Measurements from ENCODE around the gene OVCH1.
"Not testable (repeated sequence)": the region's sequence is repeated elsewhere in the genome, so short reads cannot be mapped to it uniquely, and the experiment has no call there.

OVCH1 gene

DNA sequence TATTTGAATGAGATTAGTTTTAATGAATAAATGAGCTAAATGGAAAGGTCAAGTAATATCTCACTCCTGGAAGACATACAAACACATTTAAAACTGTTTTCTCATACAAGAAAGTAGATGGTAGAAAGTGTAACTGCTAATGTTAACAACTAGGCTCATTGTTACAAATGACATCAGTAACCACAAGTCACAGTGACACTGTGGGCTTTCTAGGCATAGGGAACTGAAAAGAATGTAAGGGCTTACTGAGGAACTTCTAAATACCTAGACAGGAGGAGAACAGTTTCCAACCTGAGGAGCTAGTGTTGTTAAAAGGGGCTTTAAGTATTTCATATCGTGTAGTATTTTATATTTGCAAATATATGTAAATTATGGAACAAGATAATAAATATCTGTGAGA, 99.0 kb downstream of the OVCH1 start:
- no peak for DNase-seq

GRCh38 chr12:29396774-29397173, 100.7 kb downstream of the OVCH1 start:
- no peak for DNase-seq

DNA sequence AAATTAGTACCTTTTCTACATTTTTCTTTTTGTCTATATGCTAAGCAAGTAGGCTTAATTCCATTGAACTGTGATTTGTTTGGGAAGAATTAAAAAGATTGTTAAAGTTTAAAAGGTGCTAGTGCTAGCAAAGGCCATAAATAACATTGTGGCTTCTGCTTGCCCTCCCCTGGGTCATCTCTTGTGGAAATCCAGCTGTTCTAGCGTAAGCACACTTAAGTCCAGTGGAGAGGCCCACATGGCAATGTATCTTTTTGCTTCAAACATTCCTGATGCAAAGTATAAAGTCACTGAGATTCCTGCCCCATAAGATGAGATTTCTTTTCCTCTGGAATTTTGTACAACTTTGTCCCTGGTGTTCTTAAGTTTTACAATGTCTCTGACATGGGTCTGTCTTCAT, 102.1 kb downstream of the OVCH1 start:
- DNase-seq: no peak

DNA sequence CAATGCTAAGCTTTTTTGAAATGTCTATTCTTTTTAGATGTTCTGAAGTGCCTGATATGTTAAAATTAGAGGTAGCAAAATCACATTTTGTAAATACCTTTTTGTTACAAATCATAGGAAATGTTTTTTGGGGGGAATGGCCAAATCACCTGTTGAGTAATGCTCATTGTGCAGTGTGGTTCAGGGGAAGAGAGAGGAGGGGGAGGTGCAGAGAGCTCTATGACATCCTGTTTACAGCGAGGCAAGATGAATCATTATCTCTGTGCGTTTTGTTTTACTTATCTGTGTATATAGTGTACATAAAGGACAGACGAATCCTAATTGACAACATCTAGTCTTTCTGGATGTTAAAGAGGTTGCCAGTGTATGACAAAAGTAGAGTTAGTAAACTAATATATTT, 107.1 kb downstream of the OVCH1 start:
- not testable (repeated sequence) for DNase-seq

DNA sequence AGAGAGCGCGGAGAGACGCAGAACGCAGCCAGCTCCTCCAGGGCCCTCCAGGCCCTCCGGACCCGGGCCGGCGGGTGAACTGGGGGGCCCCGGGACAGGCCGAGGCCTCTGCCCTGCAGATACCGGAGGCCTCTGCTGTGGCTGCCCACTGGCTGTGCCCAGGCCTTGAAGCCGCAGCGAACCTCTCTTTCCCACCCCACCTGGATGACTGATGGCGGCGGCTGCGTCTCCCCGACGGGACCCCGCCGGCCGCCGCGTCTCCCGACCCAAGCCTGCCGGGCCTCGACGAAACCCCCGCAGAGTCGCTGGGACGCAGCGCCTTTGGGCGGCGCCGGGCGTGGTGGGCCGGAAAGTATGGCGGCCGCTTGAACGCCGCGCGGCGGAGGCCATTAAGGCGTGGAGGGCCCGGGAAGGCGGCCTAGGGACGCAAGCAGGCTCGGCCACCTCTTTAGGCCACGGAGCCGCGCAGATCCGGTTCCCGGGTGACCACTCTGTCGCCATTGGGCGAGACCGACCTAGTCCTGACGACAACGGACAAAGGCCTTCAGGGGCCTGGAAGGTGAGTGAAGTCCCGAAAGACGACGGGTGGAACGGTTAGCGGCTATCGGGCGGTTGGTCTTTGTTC, 108.1 kb downstream of the OVCH1 start:
- DNase-seq: no peak

DNA sequence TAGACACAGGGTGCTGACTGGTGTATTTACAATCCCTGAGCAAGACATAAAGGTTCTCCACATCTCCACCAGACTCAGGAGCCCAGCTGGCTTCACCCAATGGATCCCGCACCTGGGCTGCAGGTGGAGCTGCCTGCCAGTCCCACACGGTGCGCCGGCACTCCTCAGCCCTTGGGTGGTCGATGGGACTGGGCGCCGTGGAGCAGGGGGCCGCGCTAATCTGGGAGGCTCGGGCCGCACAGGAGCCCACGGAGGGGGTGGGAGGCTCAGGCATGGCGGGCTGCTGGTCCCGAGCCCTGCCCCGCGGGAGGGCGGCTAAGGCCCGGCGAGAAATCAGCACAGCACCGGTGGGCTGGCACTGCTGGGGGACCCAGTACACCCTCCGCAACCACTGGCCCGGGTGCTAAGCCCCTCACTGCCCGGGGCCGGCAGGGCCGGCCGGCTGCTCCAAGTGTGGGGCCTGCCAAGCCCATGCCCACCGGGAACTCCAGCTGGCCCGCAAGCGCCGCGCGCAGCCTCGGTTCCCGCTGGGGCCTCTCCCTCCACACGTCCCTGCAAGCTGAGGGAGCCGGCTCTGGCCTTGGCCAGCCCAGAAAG, 111.3 kb downstream of the OVCH1 start:
- DNase-seq: not testable (repeated sequence)

DNA sequence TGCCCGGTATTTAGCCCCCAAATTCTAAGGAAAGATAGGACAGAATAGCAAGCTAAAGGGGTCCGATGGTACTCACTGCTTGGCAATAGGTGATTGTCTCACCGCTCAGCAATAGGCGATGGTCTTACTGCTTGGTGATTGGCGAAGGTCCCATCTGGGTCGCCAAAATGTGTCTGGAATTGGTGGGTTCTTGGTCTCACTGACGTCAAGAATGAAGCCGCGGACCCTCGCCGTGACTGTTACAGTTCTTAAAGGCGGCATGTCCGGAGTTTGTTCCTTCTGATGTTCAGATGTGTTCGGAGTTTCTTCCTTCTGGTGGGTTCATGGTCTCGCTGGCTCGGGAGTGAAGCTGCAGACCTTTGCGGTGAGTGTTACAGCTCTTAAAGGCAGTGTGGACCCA, 112.3 kb downstream of the OVCH1 start:
- DNase-seq: not testable (repeated sequence)

DNA sequence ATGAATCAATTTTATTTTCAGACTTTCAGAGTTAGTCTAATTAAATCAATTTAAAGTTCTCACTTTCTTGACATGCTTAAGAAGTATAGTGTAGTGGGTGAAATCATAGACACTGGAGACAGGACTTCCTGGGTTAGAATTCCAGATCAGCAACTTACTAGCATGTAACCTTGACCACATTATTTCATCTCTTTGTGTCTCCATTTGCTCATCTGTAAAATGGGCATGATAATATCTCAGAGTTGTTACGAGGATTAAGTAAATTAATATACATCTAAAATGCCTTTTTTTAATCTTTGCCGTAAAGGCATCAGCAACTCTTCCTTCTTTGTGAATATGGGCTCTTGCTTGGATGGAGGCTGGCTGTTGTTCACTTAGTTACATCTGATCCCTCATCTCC, 115.2 kb downstream of the OVCH1 start:
- no peak for DNase-seq

DNA sequence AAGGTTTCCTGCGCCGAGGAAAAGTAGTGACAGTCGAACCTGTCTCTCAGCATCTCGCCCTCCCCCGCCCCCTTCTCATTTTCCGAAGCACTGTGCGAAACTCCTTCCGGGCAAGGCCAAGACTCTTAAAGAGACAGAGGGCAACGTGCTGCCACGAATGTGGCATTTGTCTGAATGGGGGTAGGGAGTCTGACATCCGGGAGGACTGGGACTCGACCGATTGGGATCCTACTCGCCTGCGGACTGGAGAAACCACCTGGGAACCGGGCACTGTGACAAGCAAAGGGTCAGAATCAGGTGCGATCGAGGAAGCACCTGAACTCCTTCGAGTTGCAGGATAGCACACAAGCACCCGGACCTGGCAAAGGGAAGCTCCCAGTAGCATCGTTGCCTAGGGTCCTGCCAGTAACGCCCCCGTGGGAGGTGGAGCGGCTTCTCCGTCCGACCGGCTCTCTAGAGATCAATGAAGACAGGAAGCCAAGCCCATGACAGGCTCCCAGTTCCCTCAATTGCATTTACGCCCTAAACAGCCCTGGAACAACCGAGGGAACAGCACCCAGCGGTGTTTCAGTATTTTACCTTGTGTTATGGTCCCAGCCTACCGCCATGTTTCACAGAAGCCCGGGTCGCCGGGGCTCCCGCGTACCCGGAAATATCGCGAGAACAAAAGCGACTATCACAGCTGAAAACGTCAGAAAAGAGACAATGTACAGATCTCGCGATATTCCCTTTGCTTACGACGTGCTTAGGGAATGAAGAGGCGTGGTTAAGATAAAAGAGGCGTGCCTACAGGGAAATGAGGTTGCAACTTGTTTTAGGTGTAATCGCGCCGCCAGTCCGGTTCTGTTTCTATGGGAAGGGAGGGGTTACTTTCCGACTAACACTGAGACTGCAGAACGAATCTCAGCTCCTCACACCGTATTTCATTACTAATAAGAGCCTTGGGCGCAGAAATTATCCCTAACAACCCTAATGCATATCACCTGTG, 116.7 kb downstream of the OVCH1 start, which contains the start of gene ERGIC2:
TSS of gene ERGIC2 (minus strand) at position 637 of the 988 bp plus-strand sequence. CDS start 9,539 bp downstream, outside the sequence.
- peak; percentile 98 for DNase-seq
